ENCODE results near the gene COPA.

DNA sequence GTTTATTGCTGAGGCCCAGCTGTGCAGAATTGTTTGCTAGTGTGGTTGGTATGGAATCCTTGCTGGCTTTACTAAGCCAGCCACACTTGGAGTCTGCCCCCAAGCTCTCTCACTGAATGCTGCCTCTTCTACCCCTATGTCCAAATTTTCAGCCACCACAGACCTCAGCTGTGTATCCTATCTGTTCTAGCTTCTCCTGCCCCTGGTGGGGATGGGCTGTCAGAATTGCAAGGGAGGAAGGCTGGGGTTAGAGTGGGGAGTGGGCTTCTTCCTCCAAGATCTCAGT is 28.2 kb upstream of the COPA start:
- TF ChIP-seq CTCF (IDR thresholded peaks at IDR 0.05; ENCODE audit: low read length) = no peak
- no peak for TF ChIP-seq EZH2 (optimal IDR thresholded peaks at IDR 0.05; ENCODE audit: low read depth, low read length)
- no peak for TF ChIP-seq EZH2phosphoT487 (IDR thresholded peaks at IDR 0.05; ENCODE audit: low read length)

All from MM.1S (cell line).